ENCODE data around the gene TRIM7.
"Not testable (repeated sequence)": the region's sequence is repeated elsewhere in the genome, so short reads cannot be mapped to it uniquely, and the experiment has no call there.

Gene TRIM7

GRCh38 chr5:181182651-181183050 lies 22.3 kb downstream of the TRIM7 start:
- TF ChIP-seq CTCF (IDR thresholded peaks at IDR 0.05), result no peak
- Histone ChIP-seq H3K27ac (no peak overlapping the region), H3K36me3 (ENCODE audit: control insufficient read depth, insufficient read depth, low read length) (no peaks in the 10 kb centered on the region), H3K4me1 (no peaks in the 10 kb centered on the region), H3K79me2 (no peaks in the 10 kb centered on the region), H3K9ac (no peak overlapping the region), H3K9me3 (ENCODE audit: control insufficient read depth, low read length) (no peaks in the 10 kb centered on the region), H3K4me2 (ENCODE audit: low read length) (no peak overlapping the region), H2AFZ (no peak overlapping the region), H3K4me3 (ENCODE audit: low read depth, low read length) (no peak overlapping the region), H3K27me3 (ENCODE audit: control insufficient read depth, insufficient read depth, low read length) (no peaks in the 10 kb centered on the region)

GRCh38 chr5:181181650-181182565 lies 23.1 kb downstream of the TRIM7 start:
- no peak overlapping the region for H3K4me2 ChIP-seq (ENCODE audit: low read length)
- no peaks in the 10 kb centered on the region for H3K79me2 ChIP-seq
- H2AFZ ChIP-seq, result no peak overlapping the region
- no peak overlapping the region for H3K4me3 ChIP-seq (ENCODE audit: low read depth, low read length)
- no peak overlapping the region for H3K27ac ChIP-seq
- H3K27me3 ChIP-seq (ENCODE audit: control insufficient read depth, insufficient read depth, low read length), result no peaks in the 10 kb centered on the region
- H3K4me1 ChIP-seq, result no peaks in the 10 kb centered on the region
- H3K9me3 ChIP-seq (ENCODE audit: control insufficient read depth, low read length), result no peaks in the 10 kb centered on the region
- no peaks in the 10 kb centered on the region for H3K36me3 ChIP-seq (ENCODE audit: control insufficient read depth, insufficient read depth, low read length)
- no peak overlapping the region for H3K9ac ChIP-seq
- TF ChIP-seq CTCF (IDR thresholded peaks at IDR 0.05), result peak; percentile 88

- not testable (repeated sequence) for H3K4me3 ChIP-seq (ENCODE audit: low read depth, low read length); H3K79me2 ChIP-seq; H3K27ac ChIP-seq; H2AFZ ChIP-seq; H3K27me3 ChIP-seq (ENCODE audit: control insufficient read depth, insufficient read depth, low read length); H3K4me2 ChIP-seq (ENCODE audit: low read length); H3K4me1 ChIP-seq; H3K9ac ChIP-seq; H3K36me3 ChIP-seq (ENCODE audit: control insufficient read depth, insufficient read depth, low read length); H3K9me3 ChIP-seq (ENCODE audit: control insufficient read depth, low read length)
These were observed 27.4 kb downstream of the TRIM7 start for GRCh38 chr5:181177559-181177958.

GRCh38 chr5:181176254-181176952 lies 28.6 kb downstream of the TRIM7 start:
- no peaks in the 10 kb centered on the region for H3K4me1 ChIP-seq
- no peak overlapping the region for H3K4me3 ChIP-seq (ENCODE audit: low read depth, low read length)
- H2AFZ ChIP-seq, result no peak overlapping the region
- H3K36me3 ChIP-seq (ENCODE audit: control insufficient read depth, insufficient read depth, low read length), result no peaks in the 10 kb centered on the region
- no peak overlapping the region for H3K4me2 ChIP-seq (ENCODE audit: low read length)
- no peaks in the 10 kb centered on the region for H3K9me3 ChIP-seq (ENCODE audit: control insufficient read depth, low read length)
- H3K27ac ChIP-seq, result no peak overlapping the region
- TF ChIP-seq CTCF (IDR thresholded peaks at IDR 0.05), result no peak
- H3K79me2 ChIP-seq, result no peaks in the 10 kb centered on the region
- peaks cover 5% of the 10 kb centered on the region for H3K27me3 ChIP-seq (ENCODE audit: control insufficient read depth, insufficient read depth, low read length)
- H3K9ac ChIP-seq, result no peak overlapping the region
